HK-2 (cell line): ENCODE measurements around the gene BCAR3.
A peak's percentile ranks its signal among the peaks of the same experiment; 100 is the strongest.

Experiments
- DNase-seq: peaks from one replicate; pipeline ENCODE4 v3.0.0-alpha.2; 2018; ENCODE audit not compliant: unreplicated experiment

BCAR3 gene

DNA sequence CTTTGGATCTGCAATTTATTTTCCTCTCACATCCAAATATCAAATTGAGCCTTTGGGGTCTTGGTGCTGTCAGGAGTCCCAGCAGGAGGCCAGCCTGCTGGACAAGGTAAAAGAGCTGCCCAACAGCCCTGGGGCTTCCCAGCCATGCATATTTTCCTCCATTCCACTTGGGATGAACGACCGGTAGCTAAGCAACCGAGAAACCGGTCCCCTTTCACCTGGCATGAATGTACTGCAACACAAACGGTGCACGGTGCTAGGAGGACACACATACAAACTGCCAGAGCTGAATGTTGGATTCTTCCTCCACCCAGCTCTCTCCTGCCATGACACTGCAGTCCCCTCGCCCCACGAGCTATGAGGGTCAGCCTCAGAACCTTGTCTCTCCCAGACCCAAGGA is 42.7 kb downstream of the BCAR3 start:
- DNase-seq: no peak

DNA sequence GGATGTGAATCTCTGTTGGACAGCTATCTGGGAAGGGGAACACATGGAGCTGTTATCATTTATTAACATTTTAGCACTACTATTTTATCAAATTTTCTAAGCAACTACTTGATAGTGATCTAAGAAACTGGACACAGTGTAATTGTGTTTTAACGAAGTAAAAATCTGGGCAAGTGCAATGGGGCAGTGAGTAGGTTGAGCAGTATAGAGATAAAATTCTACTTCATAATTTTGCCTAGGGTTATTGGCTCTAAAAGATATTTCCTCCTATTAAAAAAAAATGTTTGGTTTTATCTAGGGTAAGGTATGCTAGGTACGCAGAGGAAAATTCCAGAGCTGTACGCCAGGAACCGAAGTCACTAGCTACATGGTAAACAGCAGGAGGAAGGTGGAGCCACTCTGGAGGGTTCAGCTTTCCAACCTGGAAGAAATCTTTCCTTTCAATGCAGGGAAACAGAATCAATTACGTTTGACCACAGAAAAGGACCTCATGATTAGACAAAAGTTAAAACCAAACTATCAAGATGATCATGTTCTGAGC is 43.3 kb downstream of the BCAR3 start:
- no peak for DNase-seq

DNA sequence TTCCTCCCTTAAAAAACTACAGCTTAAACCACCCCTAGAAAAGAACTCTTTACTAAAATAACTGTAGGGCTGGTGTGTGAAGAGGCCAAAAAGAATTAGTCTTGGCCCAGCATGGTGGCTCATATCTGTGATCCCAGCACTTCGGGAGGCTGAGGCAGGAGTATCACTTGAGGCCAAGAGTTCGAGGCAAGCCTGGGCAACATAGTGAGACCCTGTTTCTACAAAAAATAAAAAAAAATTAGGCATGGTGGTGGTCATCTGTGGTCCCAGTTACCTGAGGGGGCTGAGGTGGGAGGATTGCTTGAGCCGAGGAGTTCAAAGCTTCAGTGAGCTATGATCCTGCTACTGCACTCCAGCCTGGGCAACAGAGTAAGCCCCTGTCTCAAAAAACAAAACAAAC is 44.9 kb downstream of the BCAR3 start:
- no peak for DNase-seq

DNA sequence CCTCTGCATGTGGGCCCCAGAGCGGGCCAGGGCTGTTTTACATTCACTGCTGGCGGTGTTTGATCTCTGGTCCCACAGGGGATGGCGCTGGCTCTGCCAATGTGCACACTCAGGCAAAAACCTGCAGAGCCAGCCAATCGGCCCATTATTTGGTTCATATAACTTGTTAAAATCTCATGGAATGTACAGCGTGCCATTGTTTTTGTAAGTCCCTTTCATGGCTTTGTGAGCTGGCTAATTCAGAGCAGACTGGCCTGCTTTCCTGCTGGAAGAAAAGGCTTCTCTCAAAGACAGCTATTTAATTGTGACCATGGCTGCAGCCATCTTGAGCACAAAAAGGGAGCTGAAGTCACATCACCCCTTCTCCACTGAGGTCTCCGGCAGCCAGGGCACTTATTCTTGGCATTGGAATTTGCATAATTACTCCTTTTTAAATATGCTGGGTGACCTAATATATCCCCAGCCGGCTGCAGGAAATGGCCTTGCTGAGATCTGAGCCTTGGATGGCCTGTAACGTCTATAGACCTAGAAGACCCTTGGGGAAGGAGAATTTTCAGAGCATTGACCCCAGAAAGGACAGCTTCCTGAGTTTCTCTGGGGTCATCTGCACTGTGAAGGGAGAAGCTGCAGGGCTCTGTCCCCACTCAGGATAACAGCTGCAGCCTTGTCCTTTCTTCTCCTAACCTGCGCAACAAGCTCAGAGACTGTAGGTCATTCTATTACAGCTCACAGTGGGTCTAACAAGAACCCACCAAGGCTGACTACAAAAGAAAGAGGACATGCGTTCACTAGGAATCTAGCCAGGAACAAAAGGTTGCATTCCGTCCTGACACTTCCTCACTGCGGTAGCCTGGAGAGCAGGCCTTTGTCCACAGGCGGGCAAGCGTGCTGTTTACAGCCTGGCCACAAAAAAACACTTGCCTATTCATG is 45.8 kb downstream of the BCAR3 start:
- no peak for DNase-seq

DNA sequence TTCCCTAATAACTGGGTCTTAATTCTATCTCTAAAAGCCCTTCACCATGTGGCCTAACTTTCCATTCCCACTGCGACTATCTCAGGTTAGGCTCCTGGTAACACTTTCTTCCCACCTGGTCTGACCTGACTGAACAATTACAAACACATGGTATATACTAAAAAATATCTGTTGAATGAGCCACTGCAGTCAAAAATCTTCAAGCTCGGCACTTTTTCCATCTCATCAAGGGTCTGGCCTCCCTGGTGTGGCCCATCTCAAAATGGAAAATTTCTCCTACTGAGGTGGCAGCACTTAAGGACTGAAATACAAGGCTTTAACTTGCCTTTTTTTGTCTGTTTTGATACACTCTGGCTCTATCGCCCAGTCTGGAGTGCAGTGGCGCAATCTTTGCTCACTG is 48.3 kb downstream of the BCAR3 start:
- DNase-seq: no peak

DNA sequence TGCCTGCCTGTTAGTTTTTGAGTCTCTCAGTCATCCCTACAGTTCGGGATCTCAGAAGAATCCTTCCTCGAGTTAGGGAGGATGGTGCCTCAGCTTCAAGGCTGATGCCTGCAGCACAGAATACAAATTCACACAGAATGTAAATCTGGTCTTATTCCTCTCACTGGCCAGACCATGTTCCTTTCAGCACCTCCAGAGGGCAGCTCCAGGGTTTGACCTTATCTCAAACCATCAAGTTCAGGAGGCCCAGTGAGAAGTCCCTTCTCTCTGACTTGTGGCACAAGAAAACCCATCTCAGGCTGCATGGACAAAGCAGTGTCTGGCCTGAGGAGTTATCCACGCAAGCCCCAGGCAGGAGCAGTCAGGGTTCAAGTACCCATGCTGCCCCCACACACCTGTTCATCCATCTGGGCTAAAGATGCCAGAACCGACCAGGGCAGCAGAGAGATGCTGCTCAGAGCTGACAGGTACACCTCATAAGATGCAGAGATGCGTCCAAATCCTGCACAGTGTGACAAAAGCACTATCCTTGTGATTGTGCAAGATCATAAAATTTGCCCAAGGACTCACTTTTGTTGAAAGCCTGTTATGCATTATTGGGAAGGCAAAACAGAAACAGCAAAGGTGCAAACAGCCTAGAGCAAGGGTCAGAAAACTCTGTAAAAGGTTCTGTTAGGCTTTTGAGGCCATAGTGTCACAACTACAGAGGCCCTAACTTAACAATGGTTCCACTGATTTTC is 49.8 kb downstream of the BCAR3 start:
- DNase-seq: no peak

DNA sequence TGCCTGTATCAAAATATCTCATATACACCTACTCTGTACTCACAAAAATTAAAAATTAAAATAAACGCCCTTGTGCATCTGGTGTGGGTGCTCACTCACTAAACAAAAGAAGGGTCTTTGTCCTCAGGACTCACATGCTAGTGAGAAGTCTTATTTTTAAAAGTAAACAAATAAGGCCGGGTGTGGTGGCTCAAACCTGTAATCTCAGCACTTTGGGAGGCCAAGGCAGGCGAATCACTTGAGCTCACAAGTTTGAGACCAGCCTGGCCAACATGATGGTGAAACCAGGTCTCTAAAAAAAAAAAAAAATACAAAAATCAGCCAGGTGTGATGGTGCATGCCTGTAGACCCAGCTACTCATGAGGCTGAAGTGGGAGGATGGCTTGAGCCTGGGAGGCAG is 51.5 kb downstream of the BCAR3 start:
- DNase-seq: no peak

DNA sequence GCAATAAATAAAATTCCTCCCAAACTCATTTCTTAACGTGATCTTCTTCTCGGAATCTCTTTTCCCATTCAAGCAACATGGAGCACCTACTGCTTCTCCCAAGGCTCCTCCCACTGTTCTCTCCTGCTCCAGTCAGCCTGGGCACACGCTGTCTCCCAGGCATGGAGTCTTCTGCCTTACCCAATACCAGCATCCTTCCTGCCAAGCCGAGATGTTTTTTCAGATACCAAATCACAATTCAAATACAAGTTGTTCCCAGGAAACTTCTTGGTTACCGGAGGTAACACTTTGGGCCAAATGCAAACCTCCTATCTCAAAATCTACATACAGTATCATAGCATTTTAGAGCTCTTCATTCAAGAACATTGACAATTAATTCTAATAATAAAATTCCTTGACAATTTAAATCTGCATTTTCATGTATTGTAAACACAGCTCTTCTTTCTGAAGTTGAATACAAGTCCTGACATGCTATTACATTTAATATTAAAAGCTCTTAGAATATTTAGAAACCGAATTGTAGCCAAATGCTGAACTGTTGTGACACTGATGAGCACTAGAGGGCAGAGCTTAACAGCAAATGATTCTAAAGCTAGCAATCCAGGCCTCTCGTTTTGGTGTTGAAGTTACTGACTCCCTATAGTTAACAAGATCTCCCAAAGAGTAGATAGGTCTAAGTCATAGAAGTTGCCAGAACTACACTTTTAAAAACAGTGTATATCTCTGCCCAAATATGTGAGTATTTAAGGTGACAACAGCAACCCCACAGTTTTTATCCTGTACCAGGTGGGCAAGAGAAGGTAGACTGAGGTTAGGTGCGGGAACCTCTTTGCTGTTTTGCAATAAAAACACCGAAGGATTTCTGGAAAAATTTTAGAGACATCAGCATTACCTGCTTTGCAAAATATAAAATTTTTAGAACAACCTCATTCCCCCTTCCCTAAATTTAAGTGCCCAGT is 52.3 kb downstream of the BCAR3 start:
- no peak for DNase-seq

DNA sequence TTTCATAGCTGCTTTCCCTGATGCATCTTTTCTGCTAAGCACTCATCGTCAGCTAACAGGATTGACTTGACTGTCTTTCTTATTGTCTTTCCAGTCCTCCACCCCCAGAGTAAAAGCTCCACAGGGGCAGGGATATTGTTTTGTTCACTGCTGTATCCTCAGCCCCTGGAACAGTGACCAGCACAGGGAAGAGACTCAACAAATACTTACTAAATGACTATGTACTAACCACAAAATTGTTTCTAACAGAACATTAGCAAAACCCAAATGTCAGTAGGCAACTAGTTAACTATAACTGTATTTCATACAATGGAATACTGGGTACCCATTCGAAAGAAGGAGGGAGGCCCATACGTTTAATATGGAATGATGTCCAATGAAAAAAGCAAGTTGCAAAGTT is 53.0 kb downstream of the BCAR3 start:
- DNase-seq: no peak

DNA sequence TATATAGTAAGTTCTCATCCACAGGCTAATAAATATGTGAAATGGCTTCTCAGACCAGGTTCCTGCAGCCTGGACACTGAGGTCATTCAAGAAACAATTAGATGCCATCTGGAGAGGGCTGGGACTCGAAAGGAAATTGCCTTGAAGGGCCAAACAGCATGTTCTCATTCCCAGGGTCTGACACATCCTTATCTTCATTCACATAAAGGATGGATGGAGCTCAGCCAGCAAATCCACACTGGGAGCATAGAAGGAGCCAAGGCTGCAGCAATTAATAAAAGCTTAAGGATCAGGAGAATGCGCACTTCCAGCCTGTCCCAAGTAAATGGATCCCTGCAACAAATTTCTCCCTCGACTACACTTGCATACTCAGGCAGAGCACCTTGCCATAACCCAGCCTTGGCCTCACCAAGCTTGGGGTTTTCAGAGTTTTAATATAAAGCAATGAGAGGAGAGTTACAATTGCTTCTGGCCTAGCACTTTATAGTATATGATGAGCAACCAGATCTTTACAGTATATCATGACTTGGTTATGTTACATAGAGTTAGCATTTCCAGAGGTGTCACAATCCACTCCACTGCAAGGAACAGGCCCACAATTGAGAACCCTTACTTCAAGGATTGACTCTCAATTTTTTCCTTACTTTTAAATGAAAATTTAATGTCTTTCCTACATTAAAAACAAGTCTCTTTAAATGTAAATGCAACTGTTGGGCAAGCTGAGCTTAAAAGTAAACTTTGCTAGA is 55.9 kb downstream of the BCAR3 start:
- no peak for DNase-seq

DNA sequence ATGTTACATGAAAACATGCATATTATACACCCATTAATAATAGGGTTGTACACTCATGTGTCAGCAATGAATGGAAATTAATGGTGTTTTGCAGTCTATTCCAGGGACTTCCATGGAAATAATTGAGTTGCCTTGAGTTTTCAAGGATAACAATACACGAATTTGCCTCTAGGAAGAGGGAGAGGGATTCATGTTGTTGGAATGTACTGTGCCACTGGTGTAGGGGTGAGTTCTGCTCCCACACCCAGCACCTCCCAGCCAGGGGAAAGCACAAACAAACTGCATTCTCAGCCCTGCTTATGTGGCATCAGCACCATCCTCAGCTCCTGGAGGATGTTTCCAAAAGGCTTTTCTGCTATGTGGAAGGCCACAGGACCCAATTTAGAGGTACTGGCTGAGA is 57.8 kb downstream of the BCAR3 start:
- no peak for DNase-seq

DNA sequence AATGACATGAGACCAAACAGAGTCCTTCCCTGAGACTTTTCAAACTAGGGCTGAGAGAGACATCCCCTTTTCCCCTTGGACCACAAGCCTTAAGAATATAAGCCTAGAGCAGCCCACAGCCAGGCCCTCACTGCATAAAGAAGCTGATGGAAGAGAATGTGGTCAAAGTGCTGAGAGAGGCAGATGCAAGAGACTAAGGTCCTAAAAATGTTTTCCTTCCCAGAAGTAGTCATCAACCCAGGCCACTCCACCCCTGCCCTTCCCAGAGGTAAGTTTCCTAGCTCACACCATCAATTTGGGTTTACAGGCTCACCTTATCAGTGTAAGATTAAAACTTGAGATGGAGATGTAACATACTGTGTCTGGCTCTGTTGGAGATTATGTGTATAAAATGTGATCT is 58.2 kb downstream of the BCAR3 start:
- DNase-seq: no peak

DNA sequence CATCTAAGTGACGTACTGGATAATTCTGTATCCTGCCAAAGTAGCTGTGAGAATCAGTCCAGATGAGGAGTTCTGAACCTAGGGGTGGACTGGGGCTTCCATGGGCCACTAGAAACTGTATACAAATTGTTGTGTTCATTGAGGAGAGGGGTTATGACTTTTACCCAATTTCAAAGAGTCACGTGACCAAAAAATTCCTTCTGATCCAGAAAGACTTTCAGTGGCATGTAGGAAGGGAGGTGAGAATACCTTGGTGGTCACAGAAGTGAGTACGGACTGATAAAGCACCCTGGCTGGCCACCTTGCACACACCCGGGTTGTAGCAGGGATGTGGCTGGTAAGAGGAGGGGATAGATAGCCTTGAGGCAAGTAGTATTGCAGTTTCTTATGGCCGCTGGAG is 60.4 kb downstream of the BCAR3 start:
- DNase-seq: no peak

DNA sequence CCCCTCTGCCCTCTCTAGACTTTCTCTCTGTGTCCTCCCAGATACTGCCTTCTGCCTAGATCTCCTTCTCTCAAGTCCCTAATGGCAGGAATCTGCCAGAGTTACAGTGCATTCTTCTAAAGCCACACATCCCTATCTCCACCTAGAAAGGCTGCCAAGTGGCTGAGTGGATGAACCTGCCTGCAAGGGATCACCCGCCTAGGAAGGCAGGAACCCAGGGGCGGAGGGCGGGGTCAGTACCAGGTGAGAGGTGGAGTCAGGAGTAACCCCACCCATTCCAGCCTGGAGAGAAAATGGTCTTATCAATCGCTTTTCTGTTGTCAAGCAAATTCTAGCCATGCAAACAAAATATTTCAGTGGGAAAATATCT is 60.8 kb downstream of the BCAR3 start:
- no peak for DNase-seq

DNA sequence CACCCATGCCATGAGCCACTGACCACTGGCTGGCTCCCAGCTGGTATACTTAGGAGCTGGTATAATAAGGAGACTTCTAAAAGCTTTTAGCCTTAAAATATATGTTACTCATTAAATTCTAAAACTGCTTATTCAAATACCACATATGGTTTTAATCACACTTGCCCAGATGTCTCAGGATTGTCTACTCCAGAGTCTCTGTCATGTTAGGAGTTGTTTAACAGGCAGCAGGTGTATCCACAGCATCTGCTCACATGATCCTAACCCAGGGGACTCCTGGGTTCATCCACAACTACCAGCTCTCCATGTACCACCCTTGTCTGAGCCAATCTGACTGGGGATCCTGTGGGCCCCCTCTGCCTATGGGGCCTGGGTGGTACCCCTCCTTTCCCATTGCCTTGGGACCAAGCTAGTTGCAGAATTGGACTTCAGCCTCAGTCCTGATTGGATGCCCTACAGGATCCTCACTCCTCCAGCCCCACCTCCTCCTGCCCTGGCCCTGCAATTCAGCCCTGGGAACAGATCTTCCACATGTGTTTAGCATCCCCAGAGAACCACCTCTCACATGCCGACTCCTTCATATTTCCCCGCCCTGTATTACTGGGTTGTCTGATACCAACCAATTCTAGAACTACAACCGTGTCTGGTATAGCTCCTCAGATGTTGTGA is 61.3 kb downstream of the BCAR3 start:
- no peak for DNase-seq

DNA sequence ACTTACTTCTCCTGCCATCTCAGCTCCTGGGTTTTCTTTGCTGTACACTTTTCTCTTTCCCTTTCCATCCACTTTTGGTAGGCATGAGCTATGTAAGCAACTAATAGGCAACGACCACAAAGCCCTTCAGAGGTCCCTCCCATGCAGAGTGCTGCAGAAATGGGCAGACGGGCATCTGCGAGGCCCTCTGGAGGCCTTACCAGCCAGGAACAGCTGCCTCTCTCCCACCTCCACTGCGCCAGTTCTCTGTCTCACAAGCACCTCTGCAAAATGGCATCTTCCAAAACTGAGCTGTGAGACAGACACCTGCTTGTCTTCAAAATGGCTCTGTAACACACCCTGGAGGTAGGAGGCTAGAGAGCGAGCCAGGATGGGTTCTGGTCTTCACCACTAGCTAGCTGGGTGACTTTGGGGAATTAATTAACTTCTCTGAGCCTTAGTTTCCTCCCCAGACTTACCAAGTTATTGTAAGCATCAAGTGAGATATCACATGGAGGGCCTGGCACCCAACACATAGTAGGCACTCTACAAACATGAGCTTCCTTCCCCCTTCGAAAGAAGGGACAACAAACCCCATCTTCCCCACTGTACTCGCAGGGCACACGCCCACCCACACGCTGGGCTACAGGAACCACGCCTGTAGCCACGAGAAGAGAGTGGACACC is 62.0 kb downstream of the BCAR3 start:
- DNase-seq: no peak

DNA sequence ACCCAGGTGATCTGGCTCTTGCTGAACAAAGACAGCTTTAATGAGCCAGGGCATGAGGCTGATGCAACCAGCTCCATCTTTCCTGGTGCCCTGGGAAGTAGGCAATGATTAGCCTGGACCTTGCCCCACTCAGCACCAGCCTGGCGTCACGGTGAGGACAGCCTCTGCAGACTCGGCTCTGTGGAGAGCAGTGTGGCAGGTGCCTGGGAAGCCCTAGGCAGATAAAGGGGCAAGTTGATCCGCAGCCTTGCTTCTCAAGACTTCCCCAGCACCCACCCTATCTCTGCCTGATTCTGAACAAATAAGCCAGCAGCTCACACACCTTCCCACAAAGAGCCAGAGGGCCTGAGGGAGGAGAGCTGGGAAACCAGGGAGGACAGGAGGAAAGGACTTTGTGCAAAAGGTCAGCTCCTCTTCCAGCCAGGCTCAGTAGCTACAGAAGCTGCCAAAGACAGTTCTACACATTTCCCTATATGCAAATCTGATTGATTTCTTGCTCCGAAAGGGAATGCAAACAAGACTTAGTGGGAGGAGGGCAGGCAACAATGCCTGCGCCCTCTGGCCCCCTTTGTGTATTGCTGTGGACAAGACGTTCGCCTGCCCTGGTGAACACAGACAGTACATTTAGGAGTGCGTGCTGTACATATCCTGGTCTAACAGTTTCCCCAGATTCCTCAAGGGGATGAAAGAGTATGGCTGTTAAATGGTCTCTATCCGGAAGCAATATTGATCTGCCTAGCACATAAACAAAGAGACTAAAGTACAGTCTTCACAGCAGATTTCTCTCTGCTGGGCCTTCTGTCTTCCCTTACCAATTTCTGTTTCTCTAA is 63.8 kb downstream of the BCAR3 start:
- DNase-seq: peak; percentile 68

DNA sequence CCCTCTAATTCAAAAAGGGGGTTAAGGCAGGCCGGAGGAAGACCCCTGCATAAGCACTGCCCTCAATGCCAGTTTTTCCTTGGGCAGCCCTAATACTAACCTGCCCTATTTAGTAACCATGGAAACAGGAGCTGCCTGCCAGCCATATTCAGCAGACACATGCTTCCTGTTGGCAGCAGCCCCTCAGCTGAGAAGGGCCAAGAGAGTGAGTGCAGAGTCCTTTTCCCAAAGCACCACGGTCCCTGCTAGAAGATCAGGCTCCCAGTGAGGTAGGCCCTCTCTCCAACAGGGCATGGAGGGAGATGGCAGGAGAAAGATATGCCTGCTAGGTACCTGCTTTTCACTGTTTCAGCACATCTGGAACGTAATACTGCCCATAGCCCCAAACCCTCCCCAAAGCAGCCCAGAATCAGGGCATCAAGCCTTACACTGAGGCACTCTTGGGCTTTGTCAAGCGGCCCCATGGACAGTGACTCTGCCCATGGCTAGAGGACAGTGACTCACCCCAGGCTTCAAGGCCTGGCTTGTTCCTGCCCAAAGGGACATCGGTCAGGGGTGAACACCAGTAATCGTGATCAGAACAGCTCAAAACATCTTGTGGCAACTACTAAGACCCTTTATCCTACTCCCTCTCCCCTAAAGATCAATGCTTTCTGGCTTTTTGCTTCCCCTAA is 64.5 kb downstream of the BCAR3 start:
- no peak for DNase-seq
